ENCODE data around the gene ARFGAP3.

The ARFGAP3 gene

GRCh38 chr22:42772647-42773046, 84.4 kb downstream of the ARFGAP3 start:
- H3K27ac ChIP-seq (ENCODE audit: low read length), result no peak overlapping the region
- ATAC-seq (ENCODE audit: insufficient read depth, low read depth), result no peak
- no peak overlapping the region for H3K9ac ChIP-seq (ENCODE audit: low read depth, low read length)
- no peaks in the 10 kb centered on the region for H3K9me3 ChIP-seq (ENCODE audit: insufficient read depth, low read length, severe bottlenecking)
- no peak for DNase-seq
- no peak overlapping the region for H2AFZ ChIP-seq (ENCODE audit: low read depth, low read length)
- H3K79me2 ChIP-seq (ENCODE audit: insufficient read depth, low read length), result no peaks in the 10 kb centered on the region
- H3K4me3 ChIP-seq (ENCODE audit: low read depth in 1 of 2, low read length in 2 of 2), result no peak overlapping the region
- H3K4me2 ChIP-seq (ENCODE audit: insufficient read depth, low read length), result no peak overlapping the region
- TF ChIP-seq CTCF (IDR thresholded peaks at IDR 0.05; ENCODE audit: borderline replicate concordance, extremely low read depth, low read length, poor library complexity, severe bottlenecking), result no peak
- no peak for TF ChIP-seq EZH2 (IDR thresholded peaks at IDR 0.05; ENCODE audit: borderline replicate concordance, low read depth, low read length, severe bottlenecking)
- no peaks in the 10 kb centered on the region for H3K4me1 ChIP-seq (ENCODE audit: insufficient read depth, low read length)
- H3K27me3 ChIP-seq (ENCODE audit: insufficient read depth, low read length, poor library complexity), result no peaks in the 10 kb centered on the region
- H4K20me1 ChIP-seq (ENCODE audit: insufficient read depth, low read length), result 0 out of 2 replicates have a peak, but pooled peaks cover 6% of the 10 kb centered on the region
- H3K36me3 ChIP-seq (ENCODE audit: insufficient read depth, low read length), result no peaks in the 10 kb centered on the region

GRCh38 chr22:42770941-42771647, 86.0 kb downstream of the ARFGAP3 start:
- Histone ChIP-seq H3K9me3 (ENCODE audit: insufficient read depth, low read length, severe bottlenecking) (no peaks in the 10 kb centered on the region), H3K36me3 (ENCODE audit: insufficient read depth, low read length) (no peaks in the 10 kb centered on the region), H3K27me3 (ENCODE audit: insufficient read depth, low read length, poor library complexity) (no peaks in the 10 kb centered on the region), H3K4me3 (ENCODE audit: low read depth in 1 of 2, low read length in 2 of 2) (no peak overlapping the region), H3K9ac (ENCODE audit: low read depth, low read length) (no peak overlapping the region), H3K4me2 (ENCODE audit: insufficient read depth, low read length) (no peak overlapping the region), H3K79me2 (ENCODE audit: insufficient read depth, low read length) (no peaks in the 10 kb centered on the region), H4K20me1 (ENCODE audit: insufficient read depth, low read length) (0 out of 2 replicates have a peak, but pooled peaks cover 6% of the 10 kb centered on the region), H3K27ac (ENCODE audit: low read length) (no peak overlapping the region), H3K4me1 (ENCODE audit: insufficient read depth, low read length) (no peaks in the 10 kb centered on the region), H2AFZ (ENCODE audit: low read depth, low read length) (no peak overlapping the region)
- ATAC-seq (ENCODE audit: insufficient read depth, low read depth) (no peak), DNase-seq (no peak)
- TF ChIP-seq EZH2 (IDR thresholded peaks at IDR 0.05; ENCODE audit: borderline replicate concordance, low read depth, low read length, severe bottlenecking) (no peak), CTCF (IDR thresholded peaks at IDR 0.05; ENCODE audit: borderline replicate concordance, extremely low read depth, low read length, poor library complexity, severe bottlenecking) (no peak)

GRCh38 chr22:42770448-42770726, 86.7 kb downstream of the ARFGAP3 start:
- Histone ChIP-seq H3K27me3 (ENCODE audit: insufficient read depth, low read length, poor library complexity) (no peaks in the 10 kb centered on the region), H3K27ac (ENCODE audit: low read length) (no peak overlapping the region), H3K9ac (ENCODE audit: low read depth, low read length) (no peak overlapping the region), H2AFZ (ENCODE audit: low read depth, low read length) (no peak overlapping the region), H3K36me3 (ENCODE audit: insufficient read depth, low read length) (no peaks in the 10 kb centered on the region), H3K4me1 (ENCODE audit: insufficient read depth, low read length) (no peaks in the 10 kb centered on the region), H3K79me2 (ENCODE audit: insufficient read depth, low read length) (no peaks in the 10 kb centered on the region), H4K20me1 (ENCODE audit: insufficient read depth, low read length) (peaks cover 6% of the 10 kb centered on the region; the same call in 1 of the 2 replicates), H3K4me3 (ENCODE audit: low read depth in 1 of 2, low read length in 2 of 2) (no peak overlapping the region), H3K4me2 (ENCODE audit: insufficient read depth, low read length) (no peak overlapping the region), H3K9me3 (ENCODE audit: insufficient read depth, low read length, severe bottlenecking) (no peaks in the 10 kb centered on the region)
- TF ChIP-seq EZH2 (IDR thresholded peaks at IDR 0.05; ENCODE audit: borderline replicate concordance, low read depth, low read length, severe bottlenecking) (no peak), CTCF (IDR thresholded peaks at IDR 0.05; ENCODE audit: borderline replicate concordance, extremely low read depth, low read length, poor library complexity, severe bottlenecking) (no peak)
- ATAC-seq (ENCODE audit: insufficient read depth, low read depth), result no peak
- DNase-seq, result no peak
